HEK293T (cell line): ENCODE data around the gene ACP4.

Experiments
- FOXA1 ChIP-seq: fragments of 450-650 bp; IDR thresholded peaks from 2 replicates; pipeline ENCODE4 v1.6.1; 2016; ENCODE audit warnings: mild to moderate bottlenecking
- FOXK2 ChIP-seq: fragments of 450-650 bp; IDR thresholded peaks from 2 replicates; pipeline ENCODE4 v1.6.1; 2016; ENCODE audit warnings: mild to moderate bottlenecking
- L3MBTL2 ChIP-seq: fragments of 450-650 bp; conservative IDR thresholded peaks from 2 replicates; pipeline ENCODE4 v1.6.1; 2016; ENCODE audit warnings: mild to moderate bottlenecking
- SP1 ChIP-seq: fragments of 450-650 bp; IDR thresholded peaks from 2 replicates; pipeline ENCODE4 v1.6.1; 2017
- SUZ12 ChIP-seq: fragments of 450-650 bp; IDR thresholded peaks from 2 replicates; pipeline ENCODE4 v1.6.1; 2016; ENCODE audit warnings: mild to moderate bottlenecking
- TARDBP ChIP-seq: fragments of 450-650 bp; IDR thresholded peaks from 2 replicates; pipeline ENCODE4 v1.6.1; 2016
- ZNF384 ChIP-seq: fragments of 450-650 bp; IDR thresholded peaks from 2 replicates; pipeline ENCODE4 v1.6.1; 2016

DNA sequence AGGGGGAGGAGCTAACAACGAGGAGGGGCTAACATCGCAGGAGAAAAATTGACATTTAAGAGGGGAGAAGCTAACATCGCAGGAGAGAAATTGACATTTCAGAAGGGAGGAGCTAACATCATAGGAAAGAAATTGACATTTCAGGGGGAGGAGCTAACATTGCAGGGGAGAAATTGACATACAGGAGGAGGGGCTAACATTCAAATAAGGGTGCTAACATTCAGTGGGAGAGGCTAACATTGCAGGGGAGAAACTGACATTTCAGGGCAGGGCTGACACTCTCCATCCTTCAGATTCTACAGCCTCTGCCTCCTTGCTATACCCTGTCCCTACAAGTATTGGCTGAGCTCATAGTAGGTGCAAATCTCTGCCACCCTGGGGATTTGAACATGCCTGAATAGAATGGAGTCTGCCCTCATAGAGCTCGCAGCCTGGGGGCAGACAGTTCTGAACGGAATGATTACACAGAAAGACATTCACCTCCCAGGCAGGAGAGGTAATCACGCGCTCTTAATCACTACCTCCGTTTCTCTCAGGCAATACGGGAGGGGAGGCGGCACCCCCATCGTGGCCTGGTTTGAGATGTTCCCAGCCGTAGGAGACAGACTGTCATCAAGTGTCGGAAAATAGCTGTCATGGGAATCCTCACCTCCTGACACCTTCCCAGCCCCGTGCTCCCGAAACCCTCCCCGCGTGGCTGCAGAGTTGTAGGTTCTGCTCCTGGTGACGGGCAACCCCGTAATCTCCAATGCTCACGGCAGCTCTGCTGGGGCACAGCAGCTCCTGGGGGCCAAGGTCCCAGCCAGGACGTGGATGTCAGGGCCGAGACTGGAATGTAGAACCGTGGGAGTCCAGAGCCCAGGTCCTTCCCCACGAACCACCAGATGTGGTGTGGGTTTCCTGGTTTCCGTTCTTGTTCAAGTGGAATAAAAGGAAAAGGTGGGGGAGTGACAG lies 10.4 kb upstream of the ACP4 start:
- TF ChIP-seq ZNF384 (no peak), SP1 (no peak), L3MBTL2 (no peak), TARDBP (no peak), FOXA1 (no peak), FOXK2 (no peak), SUZ12 (no peak)
